GM11168 (cell line): ENCODE measurements around the gene PKMYT1.

Experiments
- in situ Hi-C: fragments of 300-500 bp; cut with MboI; formaldehyde crosslinking; loops from one replicate; pipeline ENCODE4 v1.12.0; 2022; ENCODE audit warnings: low sequenced_read_pairs; ENCODE audit not compliant: unreplicated experiment

Gene PKMYT1

GRCh38 chr16:3001316-3001715 lies 21.1 kb upstream of the PKMYT1 start:
- in situ Hi-C loops: no loop called here

GRCh38 chr16:3000540-3000939 lies 20.3 kb upstream of the PKMYT1 start:
- in situ Hi-C loops: no loop called here

- in situ Hi-C loops: no loop called here
Observed at GRCh38 chr16:2999929-3000328, 19.7 kb upstream of the PKMYT1 start.

- in situ Hi-C loops: no loop called here
Observed at GRCh38 chr16:2996298-2996697, 16.1 kb upstream of the PKMYT1 start.

- in situ Hi-C loops: no loop called here
Observed at GRCh38 chr16:2992383-2993081, 12.3 kb upstream of the PKMYT1 start.

- in situ Hi-C loops: no loop called here
Observed at GRCh38 chr16:2991566-2992261, 11.5 kb upstream of the PKMYT1 start.

GRCh38 chr16:2990891-2991290 lies 10.6 kb upstream of the PKMYT1 start:
- in situ Hi-C loops: no loop called here

GRCh38 chr16:2988590-2989099 lies 8.4 kb upstream of the PKMYT1 start:
- in situ Hi-C loops: no loop called here

- in situ Hi-C loops: no loop called here
Observed at GRCh38 chr16:2987833-2988232, 7.6 kb upstream of the PKMYT1 start.

- in situ Hi-C loops: no loop called here
Observed at GRCh38 chr16:2987286-2987685, 7.0 kb upstream of the PKMYT1 start.

GRCh38 chr16:2986623-2987188 lies 6.5 kb upstream of the PKMYT1 start:
- in situ Hi-C loops: no loop called here

GRCh38 chr16:2985893-2986355 lies 5.7 kb upstream of the PKMYT1 start:
- in situ Hi-C loops: no loop called here

GRCh38 chr16:2985462-2985861 lies 5.2 kb upstream of the PKMYT1 start:
- in situ Hi-C loops: no loop called here

GRCh38 chr16:2983706-2984136 lies 3.5 kb upstream of the PKMYT1 start:
- in situ Hi-C loops: no loop called here

GRCh38 chr16:2982402-2982801 lies 2.2 kb upstream of the PKMYT1 start:
- in situ Hi-C loops: no loop called here

GRCh38 chr16:2981899-2982250 lies 1.6 kb upstream of the PKMYT1 start:
- in situ Hi-C loops: no loop called here

GRCh38 chr16:2981177-2981898 lies 1.1 kb upstream of the PKMYT1 start:
- in situ Hi-C loops: no loop called here

GRCh38 chr16:2979669-2980226 lies 498 bp downstream of the PKMYT1 start:
- in situ Hi-C loops: no loop called here

GRCh38 chr16:2977440-2977839 lies 2.8 kb downstream of the PKMYT1 start:
- in situ Hi-C loops: no loop called here

GRCh38 chr16:2976673-2977072 lies 3.6 kb downstream of the PKMYT1 start:
- in situ Hi-C loops: no loop called here
